HuH-7 (cell line): ENCODE data around the gene PSORS1C1.
"Not testable (repeated sequence)": the region's sequence is repeated elsewhere in the genome, so short reads cannot be mapped to it uniquely, and the experiment has no call there.

ENCODE experiments used
- DNase-seq: peaks from one replicate; pipeline ENCODE4 v3.0.0; 2011; ENCODE audit warnings: low spot score

PSORS1C1 gene, protein sequence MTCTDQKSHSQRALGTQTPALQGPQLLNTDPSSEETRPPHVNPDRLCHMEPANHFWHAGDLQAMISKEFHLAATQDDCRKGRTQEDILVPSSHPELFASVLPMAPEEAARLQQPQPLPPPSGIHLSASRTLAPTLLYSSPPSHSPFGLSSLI

DNA sequence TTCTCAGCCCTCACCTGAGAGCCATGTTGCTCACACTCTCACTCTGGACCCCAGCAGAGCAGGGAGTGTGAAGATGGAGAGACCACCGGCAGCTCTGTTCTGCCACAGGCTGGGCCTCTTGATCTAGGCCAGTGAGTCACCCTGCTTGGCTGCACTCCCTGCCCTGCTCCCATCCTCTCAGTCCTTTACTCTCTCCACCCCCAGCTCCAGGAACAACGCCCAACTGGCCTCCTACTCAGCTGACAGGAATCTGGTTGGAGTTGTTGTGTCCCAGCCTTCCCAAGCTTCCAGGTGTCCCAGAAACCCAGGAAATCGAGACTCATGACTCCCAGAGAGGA is at the start of gene PSORS1C1:
Gene PSORS1C1, plus strand, starts transcription at position 260 of the 338 bp plus-strand sequence. CDS start 14,833 bp downstream, outside the sequence.
- DNase-seq = no peak

DNA sequence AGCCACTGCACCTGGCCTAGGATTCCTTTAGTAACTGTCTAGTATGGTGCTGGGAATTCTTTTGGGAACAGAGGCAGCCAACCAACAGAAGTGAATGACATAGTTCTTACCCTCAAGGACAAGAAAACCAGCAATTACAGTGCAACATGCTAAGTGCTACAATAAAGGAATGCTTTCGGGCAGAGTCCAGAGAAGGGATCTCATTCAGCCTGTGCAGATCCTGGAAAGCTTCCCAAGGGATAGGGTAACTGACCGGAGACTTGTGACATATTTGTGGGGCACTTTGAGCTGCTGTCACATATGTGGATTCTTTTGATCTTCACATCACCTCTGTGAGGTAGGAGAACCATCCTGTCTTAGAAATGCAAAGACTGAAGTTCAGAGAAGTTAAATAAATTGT is 49.0 kb upstream of the PSORS1C1 start:
- DNase-seq = no peak

DNA sequence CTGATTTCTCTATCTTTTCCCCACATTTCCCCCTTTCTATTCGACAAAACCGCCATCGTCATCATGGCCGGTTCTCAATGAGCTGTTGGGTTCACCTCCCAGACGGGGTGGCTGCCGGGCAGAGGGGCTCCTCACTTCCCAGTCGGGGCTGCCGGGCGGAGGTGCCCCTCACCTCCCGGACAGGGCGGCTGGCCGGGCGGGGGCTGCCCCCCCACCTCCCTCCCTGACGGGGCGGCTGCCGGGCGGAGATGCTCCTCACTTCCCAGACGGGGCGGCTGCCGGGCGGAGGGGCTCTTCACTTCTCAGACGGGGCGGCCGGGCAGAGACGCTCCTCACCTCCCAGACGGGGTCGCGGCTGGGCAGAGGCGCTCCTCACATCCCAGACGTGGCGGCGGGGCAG is 47.6 kb upstream of the PSORS1C1 start:
- not testable (repeated sequence) for DNase-seq

DNA sequence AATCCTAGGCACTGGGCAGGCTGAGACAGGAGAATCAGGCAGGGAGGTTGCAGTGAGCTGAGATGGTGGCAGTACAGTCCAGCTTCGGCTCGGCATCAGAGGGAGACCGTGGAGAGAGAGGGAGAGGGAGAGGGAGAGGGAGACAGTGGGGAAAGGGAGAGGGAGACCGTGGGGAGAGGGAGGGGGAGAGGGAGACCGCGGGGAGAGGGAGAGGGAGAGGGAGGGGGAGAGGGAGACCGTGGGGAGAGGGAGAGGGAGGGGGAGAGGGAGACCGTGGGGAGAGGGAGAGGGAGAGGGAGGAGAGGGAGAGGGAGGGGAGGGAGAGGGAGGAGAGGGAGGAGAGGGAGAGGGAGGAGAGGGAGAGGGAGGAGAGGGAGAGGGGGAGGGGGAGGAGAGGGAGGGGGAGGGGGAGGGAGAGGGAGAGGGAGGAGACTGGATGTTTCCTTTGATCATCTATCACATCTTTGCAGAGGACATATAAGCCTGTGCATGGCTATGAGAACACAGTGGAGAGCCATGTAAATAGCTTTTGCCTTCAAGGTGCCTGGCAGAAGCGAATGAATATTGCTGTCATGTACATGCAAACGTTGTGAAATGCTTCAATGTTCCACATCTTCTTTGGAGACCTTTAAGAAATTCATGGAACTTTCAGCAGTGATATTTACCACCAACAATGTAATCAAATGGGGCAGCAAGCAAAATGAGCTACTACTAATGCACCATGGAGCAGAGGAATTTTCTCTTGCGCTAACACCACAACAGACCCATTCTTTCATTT is 46.5 kb upstream of the PSORS1C1 start:
- DNase-seq = not testable (repeated sequence)

DNA sequence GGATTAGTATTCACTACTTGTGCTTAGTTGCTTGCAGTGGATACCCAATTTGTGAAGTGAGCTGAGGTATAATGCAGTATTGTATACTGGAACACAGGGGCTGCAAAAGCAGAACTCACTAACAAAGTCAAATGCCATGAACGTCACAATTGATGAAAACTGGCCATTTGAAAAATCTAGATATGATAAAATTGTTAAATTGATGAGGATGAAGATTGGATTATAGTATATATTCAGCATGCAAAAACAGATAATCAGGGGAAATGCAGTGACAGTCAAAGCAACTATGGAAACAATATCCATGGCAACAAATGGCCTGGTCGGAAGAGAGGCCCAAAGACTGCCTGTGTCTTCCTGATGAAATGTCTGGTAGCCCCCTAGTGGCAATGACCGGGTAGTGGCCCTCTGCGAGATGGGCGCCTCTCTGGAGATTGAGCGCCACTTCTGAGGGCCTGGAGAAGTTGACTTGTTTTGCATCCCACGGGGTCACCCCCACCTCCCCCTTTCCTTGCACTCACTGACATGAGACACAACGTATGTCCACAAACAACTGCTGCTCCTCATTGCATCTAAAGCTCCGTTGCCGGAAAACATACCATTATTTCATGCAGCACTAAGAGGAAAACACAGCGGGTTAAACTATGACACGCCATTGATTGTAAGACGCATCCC is 45.8 kb upstream of the PSORS1C1 start:
- DNase-seq = peak; percentile 73

DNA sequence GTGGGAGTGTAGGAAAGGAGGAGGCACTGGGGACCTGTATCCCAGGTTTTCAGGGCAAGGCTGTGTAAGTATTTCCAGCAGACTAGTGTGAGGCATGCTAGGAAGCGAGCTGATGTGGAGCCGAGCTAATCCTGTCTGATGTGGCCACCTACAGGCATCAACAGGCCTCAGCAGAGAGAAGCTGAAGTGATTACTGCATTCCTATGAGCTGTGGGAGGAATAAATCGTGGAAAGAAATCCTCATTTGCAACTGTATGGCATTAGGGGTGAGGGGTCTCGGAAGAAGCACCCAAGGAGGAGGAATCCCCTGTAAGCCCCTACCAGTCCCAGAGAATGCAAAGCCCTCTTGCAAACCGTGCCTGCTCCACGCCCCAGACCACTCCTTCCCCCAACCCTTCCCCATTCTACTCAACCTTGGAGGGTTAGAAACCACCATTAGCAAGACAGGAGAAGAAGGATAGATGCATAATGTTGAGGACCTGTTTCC is 43.8 kb upstream of the PSORS1C1 start:
- peak; percentile 61 for DNase-seq

DNA sequence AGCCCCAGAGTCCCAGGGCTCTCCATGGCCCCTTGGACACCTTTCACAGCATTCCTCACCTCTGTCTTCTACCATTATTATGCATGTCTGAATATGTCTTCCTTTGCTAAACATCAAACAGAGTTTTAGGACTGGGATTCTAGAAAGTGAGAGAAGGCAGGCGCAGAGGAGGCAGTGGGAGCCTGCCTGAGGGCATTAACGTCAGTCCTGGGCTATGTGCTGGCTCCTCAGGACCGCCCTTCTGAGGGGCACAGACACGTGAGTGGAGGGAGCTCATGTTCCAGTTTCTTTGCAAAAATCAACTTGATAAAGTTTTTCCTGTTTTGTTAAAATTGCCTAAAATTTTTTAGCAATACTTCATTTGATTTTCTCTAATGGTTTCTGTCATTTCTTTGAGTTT is 40.2 kb upstream of the PSORS1C1 start:
- no peak for DNase-seq

DNA sequence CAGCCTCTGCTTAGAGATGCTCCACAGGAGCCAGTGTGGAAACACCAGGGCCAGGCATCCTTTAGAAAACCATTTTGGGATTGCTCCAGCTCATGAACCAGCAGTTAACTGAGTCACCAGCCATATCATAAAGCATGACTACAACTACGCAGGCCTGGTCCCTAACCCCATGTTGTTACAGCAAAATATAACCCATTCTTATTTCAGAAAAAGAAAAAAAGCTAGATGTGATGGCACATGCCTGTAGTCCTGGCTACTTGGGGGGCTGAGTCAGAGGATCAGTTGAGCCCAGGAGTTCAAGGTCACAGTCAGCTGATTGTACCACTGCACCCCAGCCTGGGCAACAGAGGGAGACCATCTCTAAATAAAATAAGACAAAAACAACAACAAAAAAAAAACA is 39.1 kb upstream of the PSORS1C1 start:
- no peak for DNase-seq

- DNase-seq = no peak
Observed at GRCh38 chr6:31076611-31077010, 38.0 kb upstream of the PSORS1C1 start.

GRCh38 chr6:31079656-31080261 is 34.8 kb upstream of the PSORS1C1 start:
- peak; percentile 31 for DNase-seq

DNA sequence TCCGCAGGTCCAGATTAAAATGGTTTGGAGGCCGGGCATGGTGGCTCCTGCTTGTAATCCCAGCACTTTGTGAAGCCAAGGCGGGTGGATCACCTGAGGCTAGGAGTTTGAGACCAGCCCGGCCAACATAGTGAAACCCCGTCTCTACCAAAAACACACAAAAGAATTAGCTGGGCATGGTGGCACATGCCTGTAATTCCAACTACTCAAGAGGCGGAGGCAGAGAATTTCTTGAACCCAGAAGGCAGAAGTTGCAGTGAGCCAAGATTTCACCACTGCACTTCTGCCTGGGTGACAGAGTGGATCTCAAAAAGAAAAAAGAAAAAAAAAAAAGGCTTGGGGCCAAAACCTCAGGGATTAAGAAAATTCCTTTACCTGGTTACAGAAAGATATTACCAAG is 32.7 kb upstream of the PSORS1C1 start:
- no peak for DNase-seq

DNA sequence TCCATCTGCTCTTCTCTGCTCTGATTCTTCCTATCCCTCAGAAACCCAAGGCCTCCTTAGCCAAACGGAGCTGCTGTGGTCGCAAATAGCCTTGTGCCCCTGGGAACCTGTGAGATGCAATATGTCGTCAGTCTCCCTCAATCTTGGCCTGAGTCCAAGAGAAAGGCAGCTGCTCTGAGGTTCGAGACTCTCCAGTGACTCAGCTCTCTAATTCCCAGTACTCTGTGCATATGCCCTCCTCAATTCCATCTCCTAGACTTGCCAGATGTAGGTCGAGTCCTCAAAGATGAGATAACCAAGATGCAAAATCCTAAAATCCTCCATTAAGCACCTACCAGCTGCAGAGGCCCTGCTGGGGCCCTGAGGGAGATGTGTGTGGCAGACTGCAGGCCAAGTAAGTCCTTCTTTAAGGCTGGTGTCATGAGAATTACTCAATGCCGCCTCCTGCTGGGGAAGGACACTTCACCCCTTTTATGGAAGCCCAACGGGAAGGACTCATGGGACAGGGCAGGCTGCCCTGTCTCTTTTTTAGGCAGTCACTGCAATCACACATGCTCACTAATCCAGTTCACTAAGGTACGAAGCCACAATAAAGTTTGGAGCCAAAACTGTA is 30.8 kb upstream of the PSORS1C1 start:
- DNase-seq = no peak

- no peak for DNase-seq
Observed at GRCh38 chr6:31086788-31087440, 27.7 kb upstream of the PSORS1C1 start.

DNA sequence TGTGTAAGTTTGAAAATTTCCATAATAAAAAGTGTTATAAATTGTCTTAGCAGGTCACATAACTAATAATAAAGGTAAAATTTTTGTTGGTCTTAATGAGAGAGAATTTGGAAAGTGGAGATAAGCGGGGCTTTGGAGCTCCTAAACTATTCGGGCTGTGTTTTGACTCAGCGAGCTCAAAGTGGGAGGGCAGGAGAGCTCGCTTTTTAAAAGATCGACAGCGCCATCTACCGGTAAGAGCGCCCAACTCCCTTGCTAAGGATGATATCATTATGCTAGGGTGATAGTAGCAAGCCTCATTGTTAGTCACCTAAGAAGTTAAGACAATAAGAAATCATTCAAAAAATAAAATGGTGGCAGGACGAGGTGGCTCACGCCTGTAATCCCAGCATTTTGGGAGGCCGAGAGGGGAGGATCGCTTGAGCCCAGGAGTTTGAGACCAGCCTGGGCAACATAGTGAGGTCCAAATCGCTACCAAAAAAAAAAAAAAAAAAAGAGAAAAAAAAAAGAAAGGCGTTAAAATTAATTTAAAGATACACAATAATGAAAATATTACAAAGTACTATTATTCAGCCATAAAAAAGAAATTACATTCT is 27.0 kb upstream of the PSORS1C1 start:
- DNase-seq = peak; percentile 65

GRCh38 chr6:31090275-31090972 is 24.2 kb upstream of the PSORS1C1 start:
- no peak for DNase-seq

GRCh38 chr6:31090973-31091364 is 23.6 kb upstream of the PSORS1C1 start:
- no peak for DNase-seq

DNA sequence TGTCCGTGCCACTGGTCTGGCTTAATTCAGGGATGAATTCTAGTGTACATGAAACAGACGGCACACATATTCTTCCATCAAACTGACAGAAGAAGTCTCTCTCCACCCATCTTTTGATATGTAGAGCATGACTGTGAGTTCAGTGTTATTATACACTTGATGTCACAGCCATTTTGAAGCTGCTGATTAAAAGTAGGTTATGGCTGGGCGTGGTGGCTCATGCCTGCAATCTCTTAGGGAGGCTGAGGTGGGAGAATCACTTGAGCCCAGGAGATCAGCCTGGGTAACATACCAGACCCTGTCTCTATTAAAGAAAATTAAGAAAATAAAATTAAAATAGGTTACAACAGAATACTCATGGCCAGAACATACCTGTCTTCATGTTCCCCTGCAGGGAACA is 22.9 kb upstream of the PSORS1C1 start:
- DNase-seq = no peak

- no peak for DNase-seq
Observed at GRCh38 chr6:31092238-31092637, 22.4 kb upstream of the PSORS1C1 start.

DNA sequence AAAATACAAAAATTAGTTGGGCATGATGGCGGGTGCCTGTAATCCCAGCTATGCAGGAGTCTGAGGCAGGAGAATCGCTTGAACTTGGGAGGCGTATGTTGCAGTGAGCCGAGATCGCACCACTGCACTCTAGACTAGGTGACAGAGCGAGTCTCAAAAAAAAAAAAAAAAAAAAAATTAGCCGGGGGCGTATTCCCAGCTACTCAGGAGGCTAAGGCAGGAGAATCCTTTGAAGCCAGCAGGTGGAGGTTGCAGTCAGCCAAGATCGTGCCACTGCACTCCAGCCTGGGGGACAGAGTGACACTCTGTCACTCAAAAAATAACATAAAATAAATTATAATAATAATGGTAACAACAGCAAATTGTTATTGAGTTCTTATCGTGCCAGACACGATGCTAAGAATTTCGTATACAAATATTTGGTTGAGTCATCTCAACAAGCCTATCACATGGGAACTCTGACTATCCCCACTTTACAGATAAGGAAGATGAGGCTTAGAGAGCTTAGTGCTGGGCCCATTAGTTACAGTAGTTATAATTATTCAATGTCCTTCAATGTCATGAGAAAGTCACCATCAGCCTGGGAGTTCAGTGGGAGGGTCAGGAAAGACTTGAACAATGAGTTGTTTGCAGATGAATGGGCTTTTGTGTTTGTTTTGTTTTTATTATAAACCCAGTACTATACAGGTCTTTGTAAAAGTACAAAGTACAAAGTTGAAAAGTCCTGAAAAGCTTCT is 21.7 kb upstream of the PSORS1C1 start:
- DNase-seq = no peak

- no peak for DNase-seq
Observed at GRCh38 chr6:31094389-31094881, 20.2 kb upstream of the PSORS1C1 start.
